GM18519 (cell line): ENCODE results near the gene ARR3.
"Not testable (repeated sequence)": the region's sequence is repeated elsewhere in the genome, so short reads cannot be mapped to it uniquely, and the experiment has no call there.

ENCODE experiments used
- ATAC-seq: cut with Tn5 transposase; IDR thresholded peaks from one replicate; pipeline ENCODE4 v1.9.1; 2021; ENCODE audit warnings: mild to moderate bottlenecking, moderate library complexity; ENCODE audit not compliant: unreplicated experiment, low FRiP score

Gene ARR3

GRCh38 chrX:70268034-70268433 is at the start of gene ARR3:
TSS of gene ARR3 (plus strand) at chrX:70268334. CDS start at chrX:70269386, 1,052 bp downstream.
- no peak for ATAC-seq

GRCh38 chrX:70219938-70220764 is 48.0 kb upstream of the ARR3 start:
- no peak for ATAC-seq

GRCh38 chrX:70226048-70226447 is 42.1 kb upstream of the ARR3 start:
- ATAC-seq = no peak

- no peak for ATAC-seq
These were observed 41.4 kb upstream of the ARR3 start for GRCh38 chrX:70226687-70227086.

GRCh38 chrX:70231666-70232065 is 36.5 kb upstream of the ARR3 start:
- no peak for ATAC-seq

GRCh38 chrX:70234355-70234754 is 33.8 kb upstream of the ARR3 start, which contains the start of gene AWAT1:
TSS of gene AWAT1 (plus strand) at chrX:70234655. CDS start at chrX:70234696, 41 bp downstream.
- ATAC-seq = no peak

GRCh38 chrX:70240751-70241150 is 27.4 kb upstream of the ARR3 start:
- no peak for ATAC-seq

GRCh38 chrX:70241501-70241900 is 26.6 kb upstream of the ARR3 start:
- ATAC-seq = no peak

GRCh38 chrX:70243601-70244000 is 24.5 kb upstream of the ARR3 start:
- not testable (repeated sequence) for ATAC-seq

- no peak for ATAC-seq
These were observed 23.3 kb upstream of the ARR3 start for GRCh38 chrX:70244881-70245280.

- no peak for ATAC-seq
These were observed 20.9 kb upstream of the ARR3 start for GRCh38 chrX:70247252-70247651.

GRCh38 chrX:70252491-70252890 is 15.6 kb upstream of the ARR3 start:
- no peak for ATAC-seq

GRCh38 chrX:70253377-70254062 is 14.6 kb upstream of the ARR3 start:
- ATAC-seq = no peak

GRCh38 chrX:70254063-70254400 is 14.1 kb upstream of the ARR3 start:
- ATAC-seq = no peak

- ATAC-seq = no peak
These were observed 13.2 kb upstream of the ARR3 start for GRCh38 chrX:70254909-70255308.

GRCh38 chrX:70255452-70255851 is 12.7 kb upstream of the ARR3 start:
- ATAC-seq = no peak

- ATAC-seq = no peak
These were observed 10.5 kb upstream of the ARR3 start for GRCh38 chrX:70257423-70258288.

GRCh38 chrX:70260104-70260503 is 8.0 kb upstream of the ARR3 start, which contains the start of gene P2RY4:
TSS of gene P2RY4 (minus strand) at chrX:70260204. CDS start at chrX:70259624, 580 bp downstream.
- no peak for ATAC-seq

- peak; percentile 76 for ATAC-seq
These were observed 5.1 kb upstream of the ARR3 start for GRCh38 chrX:70262952-70263567.

- no peak for ATAC-seq
These were observed 3.4 kb upstream of the ARR3 start for GRCh38 chrX:70264784-70265183.
